ENCODE measurements around the gene CORO7.
A peak's percentile ranks its signal among the peaks of the same experiment; 100 is the strongest.

CORO7 gene

GRCh38 chr16:4443271-4443670 lies 26.9 kb upstream of the CORO7 start:
- peaks cover 0 to 1% of the 10 kb centered on the region in 2 donors for H3K9me3 ChIP-seq (replicated peaks in 1 of 2; ENCODE audit: control insufficient read depth in 2 of 2, insufficient read depth in 1 of 2, low read depth in 1 of 2, low read length in 2 of 2)
- no peak overlapping the region for H4K8ac ChIP-seq (ENCODE audit: low read depth, low read length)
- H3K36me3 ChIP-seq (replicated peaks in 1 of 2; ENCODE audit: control insufficient read depth in 2 of 2, insufficient read depth in 2 of 2, low read length in 2 of 2): peaks cover 46 to 91% of the 10 kb centered on the region in 2 donors

DNA sequence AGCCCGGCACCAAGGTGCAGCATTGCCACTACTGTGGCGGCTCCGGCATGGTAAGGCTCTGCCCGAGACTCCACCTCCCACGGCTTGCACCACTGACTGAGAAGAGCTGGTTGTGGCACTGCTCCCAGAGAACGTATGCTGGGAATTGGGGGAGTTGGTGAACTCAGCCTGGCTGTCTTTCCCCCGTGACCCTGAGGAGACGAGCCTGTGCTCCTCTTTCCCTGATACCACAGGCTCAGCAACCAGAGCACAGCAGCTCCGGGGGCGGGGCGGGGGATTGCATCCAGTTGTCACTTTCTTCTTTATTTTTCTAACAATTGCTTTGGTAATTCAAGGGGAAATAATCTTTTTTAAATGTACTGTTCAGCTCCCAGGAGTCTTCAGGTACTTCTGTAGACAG lies 26.0 kb upstream of the CORO7 start:
- peak overlapping the region; percentile 23 for H4K8ac ChIP-seq (ENCODE audit: low read depth, low read length)

More at GRCh38 chr16:4443271-4443670, 26.9 kb upstream of the CORO7 start:
- no peak overlapping the region for H3K27ac ChIP-seq (replicated peaks; ENCODE audit: low read length)
- no peaks in the 10 kb centered on the region for H3K4me1 ChIP-seq (ENCODE audit: control insufficient read depth in 2 of 2, insufficient read depth in 1 of 2, low read depth in 1 of 2, low read length in 2 of 2)
- DNase-seq (ENCODE audit: low spot score): no peak
- no CpG with 5 or more reads among the region's 5 CpGs for WGBS, 2 donors (ENCODE audit: extremely low coverage in 2 of 2, insufficient read length in 2 of 2, insufficient replicate concordance in 1 of 2)
- no peak overlapping the region for H3K4me3 ChIP-seq (ENCODE audit: low read length in 2 of 2)
- H3K14ac ChIP-seq (ENCODE audit: low read length): no peak overlapping the region
- H2BK120ac ChIP-seq (ENCODE audit: low read depth, low read length): no peak overlapping the region
- no peak overlapping the region for H4K91ac ChIP-seq (ENCODE audit: low read depth, low read length, poor library complexity)
- no peak overlapping the region for H2BK15ac ChIP-seq (ENCODE audit: low read length)
- no peaks in the 10 kb centered on the region for H3K79me1 ChIP-seq (ENCODE audit: low read depth, low read length)
- H3K4me2 ChIP-seq (ENCODE audit: insufficient read depth, low read length, poor library complexity, severe bottlenecking): no peak overlapping the region
- H3K27me3 ChIP-seq (ENCODE audit: control insufficient read depth in 3 of 3, insufficient read depth in 3 of 3, low read depth in 1 of 3, low read length in 3 of 3): no peaks in the 10 kb centered on the region
- H2BK12ac ChIP-seq (ENCODE audit: low read length): no peak overlapping the region
- H2AK5ac ChIP-seq (ENCODE audit: low read depth, low read length): no peak overlapping the region
- H3K18ac ChIP-seq (ENCODE audit: low read length): no peak overlapping the region
- H2AFZ ChIP-seq (ENCODE audit: low read length): no peak overlapping the region
- H3K23ac ChIP-seq (ENCODE audit: low read depth, low read length, poor library complexity): no peak overlapping the region
- H3K4ac ChIP-seq (ENCODE audit: low read length): no peak overlapping the region
- H2BK5ac ChIP-seq (ENCODE audit: low read length): no peak overlapping the region
- no peak overlapping the region for H3K9ac ChIP-seq (ENCODE audit: low read depth, low read length, poor library complexity)

GRCh38 chr16:4437366-4437765 lies 21.0 kb upstream of the CORO7 start:
- no peak overlapping the region for H3K4ac ChIP-seq (ENCODE audit: low read length)
- no CpG with 5 or more reads among the region's 3 CpGs for WGBS, 2 donors (ENCODE audit: extremely low coverage in 2 of 2, insufficient read length in 2 of 2, insufficient replicate concordance in 1 of 2)
- H3K14ac ChIP-seq (ENCODE audit: low read length): no peak overlapping the region

More for the DNA sequence above, 26.0 kb upstream of the CORO7 start:
- Histone ChIP-seq H2BK12ac (ENCODE audit: low read length) (no peak overlapping the region), H3K36me3 (replicated peaks in 1 of 2; ENCODE audit: control insufficient read depth in 2 of 2, insufficient read depth in 2 of 2, low read length in 2 of 2) (peaks cover 46 to 93% of the 10 kb centered on the region in 2 donors), H3K79me1 (ENCODE audit: low read depth, low read length) (no peaks in the 10 kb centered on the region), H3K23ac (ENCODE audit: low read depth, low read length, poor library complexity) (no peak overlapping the region), H3K4me3 (ENCODE audit: low read length in 2 of 2) (no peak overlapping the region), H3K27me3 (ENCODE audit: control insufficient read depth in 3 of 3, insufficient read depth in 3 of 3, low read depth in 1 of 3, low read length in 3 of 3) (no peaks in the 10 kb centered on the region), H2BK15ac (ENCODE audit: low read length) (no peak overlapping the region), H2BK120ac (ENCODE audit: low read depth, low read length) (no peak overlapping the region), H3K27ac (replicated peaks; ENCODE audit: low read length) (no peak overlapping the region), H3K18ac (ENCODE audit: low read length) (no peak overlapping the region), H2AFZ (ENCODE audit: low read length) (no peak overlapping the region), H2AK5ac (ENCODE audit: low read depth, low read length) (no peak overlapping the region), H3K9me3 (replicated peaks in 1 of 2; ENCODE audit: control insufficient read depth in 2 of 2, insufficient read depth in 1 of 2, low read depth in 1 of 2, low read length in 2 of 2) (peaks cover 0 to 1% of the 10 kb centered on the region in 2 donors), H3K4me2 (ENCODE audit: insufficient read depth, low read length, poor library complexity, severe bottlenecking) (no peak overlapping the region), H3K14ac (ENCODE audit: low read length) (no peak overlapping the region), H3K9ac (ENCODE audit: low read depth, low read length, poor library complexity) (no peak overlapping the region), H4K91ac (ENCODE audit: low read depth, low read length, poor library complexity) (no peak overlapping the region), H3K4ac (ENCODE audit: low read length) (no peak overlapping the region), H2BK5ac (ENCODE audit: low read length) (no peak overlapping the region), H3K4me1 (ENCODE audit: control insufficient read depth in 2 of 2, insufficient read depth in 1 of 2, low read depth in 1 of 2, low read length in 2 of 2) (no peaks in the 10 kb centered on the region)
- no CpG with 5 or more reads among the region's 11 CpGs for WGBS, 2 donors (ENCODE audit: extremely low coverage in 2 of 2, insufficient read length in 2 of 2, insufficient replicate concordance in 1 of 2)
- DNase-seq (ENCODE audit: low spot score): no peak

GRCh38 chr16:4435337-4436067 lies 19.1 kb upstream of the CORO7 start:
- Histone ChIP-seq H3K79me1 (ENCODE audit: low read depth, low read length) (no peaks in the 10 kb centered on the region), H3K4ac (ENCODE audit: low read length) (no peak overlapping the region), H4K91ac (ENCODE audit: low read depth, low read length, poor library complexity) (no peak overlapping the region), H3K36me3 (replicated peaks in 1 of 2; ENCODE audit: control insufficient read depth in 2 of 2, insufficient read depth in 2 of 2, low read length in 2 of 2) (peaks cover 25 to 87% of the 10 kb centered on the region in 2 donors), H3K4me2 (ENCODE audit: insufficient read depth, low read length, poor library complexity, severe bottlenecking) (no peak overlapping the region), H2BK5ac (ENCODE audit: low read length) (no peak overlapping the region), H2AFZ (ENCODE audit: low read length) (no peak overlapping the region), H2BK15ac (ENCODE audit: low read length) (no peak overlapping the region), H2BK120ac (ENCODE audit: low read depth, low read length) (no peak overlapping the region), H4K8ac (ENCODE audit: low read depth, low read length) (no peak overlapping the region), H3K23ac (ENCODE audit: low read depth, low read length, poor library complexity) (no peak overlapping the region), H2AK5ac (ENCODE audit: low read depth, low read length) (no peak overlapping the region), H3K14ac (ENCODE audit: low read length) (no peak overlapping the region), H3K4me3 (ENCODE audit: low read length in 2 of 2) (no peak overlapping the region), H2BK12ac (ENCODE audit: low read length) (no peak overlapping the region), H3K9me3 (replicated peaks in 1 of 2; ENCODE audit: control insufficient read depth in 2 of 2, insufficient read depth in 1 of 2, low read depth in 1 of 2, low read length in 2 of 2) (no peaks in the 10 kb centered on the region), H3K27ac (replicated peaks; ENCODE audit: low read length) (no peak overlapping the region), H3K9ac (ENCODE audit: low read depth, low read length, poor library complexity) (no peak overlapping the region), H3K4me1 (ENCODE audit: control insufficient read depth in 2 of 2, insufficient read depth in 1 of 2, low read depth in 1 of 2, low read length in 2 of 2) (no peaks in the 10 kb centered on the region), H3K18ac (ENCODE audit: low read length) (no peak overlapping the region), H3K27me3 (ENCODE audit: control insufficient read depth in 3 of 3, insufficient read depth in 3 of 3, low read depth in 1 of 3, low read length in 3 of 3) (no peaks in the 10 kb centered on the region)
- DNase-seq (ENCODE audit: low spot score): no peak
- WGBS, 2 donors (ENCODE audit: extremely low coverage in 2 of 2, insufficient read length in 2 of 2, insufficient replicate concordance in 1 of 2): no CpG with 5 or more reads among the region's 8 CpGs

More at GRCh38 chr16:4437366-4437765, 21.0 kb upstream of the CORO7 start:
- Histone ChIP-seq H3K9ac (ENCODE audit: low read depth, low read length, poor library complexity) (no peak overlapping the region), H2BK12ac (ENCODE audit: low read length) (no peak overlapping the region), H3K23ac (ENCODE audit: low read depth, low read length, poor library complexity) (no peak overlapping the region), H3K4me1 (ENCODE audit: control insufficient read depth in 2 of 2, insufficient read depth in 1 of 2, low read depth in 1 of 2, low read length in 2 of 2) (no peaks in the 10 kb centered on the region), H2AK5ac (ENCODE audit: low read depth, low read length) (no peak overlapping the region), H3K9me3 (replicated peaks in 1 of 2; ENCODE audit: control insufficient read depth in 2 of 2, insufficient read depth in 1 of 2, low read depth in 1 of 2, low read length in 2 of 2) (no peaks in the 10 kb centered on the region), H2BK5ac (ENCODE audit: low read length) (no peak overlapping the region), H3K79me1 (ENCODE audit: low read depth, low read length) (no peaks in the 10 kb centered on the region), H3K4me2 (ENCODE audit: insufficient read depth, low read length, poor library complexity, severe bottlenecking) (no peak overlapping the region), H3K27me3 (ENCODE audit: control insufficient read depth in 3 of 3, insufficient read depth in 3 of 3, low read depth in 1 of 3, low read length in 3 of 3) (no peaks in the 10 kb centered on the region), H2BK120ac (ENCODE audit: low read depth, low read length) (no peak overlapping the region), H3K18ac (ENCODE audit: low read length) (no peak overlapping the region), H4K91ac (ENCODE audit: low read depth, low read length, poor library complexity) (no peak overlapping the region), H3K27ac (replicated peaks; ENCODE audit: low read length) (no peak overlapping the region), H2AFZ (ENCODE audit: low read length) (no peak overlapping the region), H2BK15ac (ENCODE audit: low read length) (no peak overlapping the region), H3K36me3 (replicated peaks in 1 of 2; ENCODE audit: control insufficient read depth in 2 of 2, insufficient read depth in 2 of 2, low read length in 2 of 2) (peaks cover 33 to 91% of the 10 kb centered on the region in 2 donors), H4K8ac (ENCODE audit: low read depth, low read length) (no peak overlapping the region), H3K4me3 (ENCODE audit: low read length in 2 of 2) (no peak overlapping the region)
- DNase-seq (ENCODE audit: low spot score): no peak
